ENCODE measurements around the gene RAD51B. TPM values are rescaled to one million over a fixed set of nuclear protein-coding genes. Genes with fewer than 3 reads are reported as not detected.

The RAD51B gene
- total RNA-seq, 1 donor from 2014 or later = 16.7 TPM

DNA sequence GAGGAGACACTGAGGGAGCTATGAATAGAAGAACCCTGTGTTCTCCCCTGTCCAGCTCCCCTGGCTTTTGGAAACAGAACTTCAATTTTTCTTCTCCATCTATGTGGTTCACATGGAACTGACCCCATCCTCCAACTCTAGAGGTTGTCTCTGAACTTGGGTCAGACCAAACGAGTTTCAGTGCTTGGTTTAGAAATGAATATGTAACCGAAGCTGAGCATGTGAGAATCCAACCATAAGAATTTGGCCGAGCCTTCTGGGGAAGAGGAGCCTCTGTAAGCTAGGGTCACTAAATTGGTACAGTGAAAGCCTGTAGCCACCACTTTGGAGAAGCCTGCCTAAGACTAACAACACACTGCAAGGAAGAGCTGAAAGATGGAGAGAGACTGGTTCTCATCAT lies 508.9 kb downstream of the RAD51B start:
- Mint-ChIP-seq H3K27ac (ENCODE audit: unreplicated experiment) (no peak overlapping the region), H3K4me3 (no peak overlapping the region), H3K36me3 (ENCODE audit: low read depth) (no peaks in the 10 kb centered on the region), H3K4me1 (peaks cover 48% of the 10 kb centered on the region), H3K9me3 (peaks cover 3% of the 10 kb centered on the region), H3K27me3 (ENCODE audit: low read depth) (no peaks in the 10 kb centered on the region)
- no peak for DNase-seq (ENCODE audit: low read depth, low spot score)
- TF ChIP-seq, protein P1, sequence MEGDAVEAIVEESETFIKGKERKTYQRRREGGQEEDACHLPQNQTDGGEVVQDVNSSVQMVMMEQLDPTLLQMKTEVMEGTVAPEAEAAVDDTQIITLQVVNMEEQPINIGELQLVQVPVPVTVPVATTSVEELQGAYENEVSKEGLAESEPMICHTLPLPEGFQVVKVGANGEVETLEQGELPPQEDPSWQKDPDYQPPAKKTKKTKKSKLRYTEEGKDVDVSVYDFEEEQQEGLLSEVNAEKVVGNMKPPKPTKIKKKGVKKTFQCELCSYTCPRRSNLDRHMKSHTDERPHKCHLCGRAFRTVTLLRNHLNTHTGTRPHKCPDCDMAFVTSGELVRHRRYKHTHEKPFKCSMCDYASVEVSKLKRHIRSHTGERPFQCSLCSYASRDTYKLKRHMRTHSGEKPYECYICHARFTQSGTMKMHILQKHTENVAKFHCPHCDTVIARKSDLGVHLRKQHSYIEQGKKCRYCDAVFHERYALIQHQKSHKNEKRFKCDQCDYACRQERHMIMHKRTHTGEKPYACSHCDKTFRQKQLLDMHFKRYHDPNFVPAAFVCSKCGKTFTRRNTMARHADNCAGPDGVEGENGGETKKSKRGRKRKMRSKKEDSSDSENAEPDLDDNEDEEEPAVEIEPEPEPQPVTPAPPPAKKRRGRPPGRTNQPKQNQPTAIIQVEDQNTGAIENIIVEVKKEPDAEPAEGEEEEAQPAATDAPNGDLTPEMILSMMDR (conservative IDR thresholded peaks at IDR 0.05) = no peak

DNA sequence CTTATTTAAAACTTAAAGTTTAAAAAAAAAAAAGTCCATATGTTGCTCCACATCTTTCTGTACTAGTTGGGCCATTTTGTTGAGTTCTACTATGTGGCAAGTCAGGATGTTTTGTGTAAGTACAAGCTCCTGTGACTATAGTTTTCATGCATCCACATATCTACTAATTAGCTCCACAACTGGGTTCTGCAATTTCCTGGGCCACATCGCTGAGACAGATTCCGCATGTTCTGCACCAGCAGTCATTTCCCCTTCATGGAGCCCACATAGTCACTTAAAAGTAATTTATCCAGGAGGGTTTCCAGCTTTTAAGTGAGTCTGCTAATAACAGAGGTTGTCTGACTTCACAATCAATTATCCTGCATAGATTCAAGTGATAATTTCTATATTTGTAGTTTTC lies 511.8 kb downstream of the RAD51B start:
- no peak overlapping the region for H3K4me3 Mint-ChIP-seq
- DNase-seq (ENCODE audit: low read depth, low spot score) = no peak
- no peaks in the 10 kb centered on the region for H3K27me3 Mint-ChIP-seq (ENCODE audit: low read depth)
- no peaks in the 10 kb centered on the region for H3K9me3 Mint-ChIP-seq
- peaks cover 52% of the 10 kb centered on the region for H3K4me1 Mint-ChIP-seq
- TF ChIP-seq, protein P1 (conservative IDR thresholded peaks at IDR 0.05) = no peak
- H3K27ac Mint-ChIP-seq (ENCODE audit: unreplicated experiment) = no peak overlapping the region
- no peaks in the 10 kb centered on the region for H3K36me3 Mint-ChIP-seq (ENCODE audit: low read depth)

DNA sequence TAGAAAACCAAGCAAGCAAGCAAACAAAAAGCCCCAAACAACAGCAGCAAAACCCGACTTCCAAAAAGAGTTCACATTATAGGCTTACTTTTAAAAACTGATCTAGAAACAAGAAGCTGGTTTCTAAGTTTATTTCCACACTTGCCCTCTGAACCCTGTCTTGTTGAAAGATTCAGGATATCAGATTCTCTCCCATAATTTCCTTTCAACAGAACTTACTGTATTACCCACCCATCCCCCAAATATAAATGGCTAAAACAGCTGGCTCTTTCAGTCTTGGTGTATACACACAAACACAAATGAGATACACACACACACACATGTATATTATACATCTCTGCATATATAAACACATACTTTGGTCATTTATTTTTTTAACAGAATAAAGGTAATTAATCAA lies 512.4 kb downstream of the RAD51B start:
- no peaks in the 10 kb centered on the region for H3K27me3 Mint-ChIP-seq (ENCODE audit: low read depth)
- H3K4me3 Mint-ChIP-seq = no peak overlapping the region
- no peak overlapping the region for H3K27ac Mint-ChIP-seq (ENCODE audit: unreplicated experiment)
- peaks cover 53% of the 10 kb centered on the region for H3K4me1 Mint-ChIP-seq
- H3K9me3 Mint-ChIP-seq = no peaks in the 10 kb centered on the region
- no peak for DNase-seq (ENCODE audit: low read depth, low spot score)
- no peaks in the 10 kb centered on the region for H3K36me3 Mint-ChIP-seq (ENCODE audit: low read depth)
- TF ChIP-seq, protein P1 (conservative IDR thresholded peaks at IDR 0.05) = no peak

DNA sequence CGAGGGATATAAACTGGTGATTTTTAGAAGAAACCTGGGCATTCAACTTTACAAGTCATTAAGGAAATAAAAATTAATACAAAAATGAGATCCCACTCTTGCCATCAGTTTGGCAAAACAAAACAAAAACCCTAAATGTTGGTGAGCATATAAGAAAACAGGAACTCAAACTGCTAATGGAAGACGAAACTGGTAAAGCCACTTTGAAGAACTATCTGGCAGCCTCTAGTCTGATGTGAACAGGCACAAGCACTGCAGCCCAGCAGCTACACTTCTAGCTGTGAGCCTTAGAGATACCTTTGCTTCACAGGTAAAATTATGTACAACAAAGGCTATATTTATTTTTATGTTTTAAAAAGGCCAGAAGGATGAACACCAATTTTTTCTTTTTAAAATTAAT lies 513.7 kb downstream of the RAD51B start:
- Mint-ChIP-seq H3K9me3 (no peaks in the 10 kb centered on the region), H3K27ac (ENCODE audit: unreplicated experiment) (no peak overlapping the region), H3K4me1 (peaks cover 50% of the 10 kb centered on the region), H3K4me3 (no peak overlapping the region), H3K27me3 (ENCODE audit: low read depth) (no peaks in the 10 kb centered on the region), H3K36me3 (ENCODE audit: low read depth) (no peaks in the 10 kb centered on the region)
- TF ChIP-seq, protein P1 (conservative IDR thresholded peaks at IDR 0.05) = no peak
- no peak for DNase-seq (ENCODE audit: low read depth, low spot score)

DNA sequence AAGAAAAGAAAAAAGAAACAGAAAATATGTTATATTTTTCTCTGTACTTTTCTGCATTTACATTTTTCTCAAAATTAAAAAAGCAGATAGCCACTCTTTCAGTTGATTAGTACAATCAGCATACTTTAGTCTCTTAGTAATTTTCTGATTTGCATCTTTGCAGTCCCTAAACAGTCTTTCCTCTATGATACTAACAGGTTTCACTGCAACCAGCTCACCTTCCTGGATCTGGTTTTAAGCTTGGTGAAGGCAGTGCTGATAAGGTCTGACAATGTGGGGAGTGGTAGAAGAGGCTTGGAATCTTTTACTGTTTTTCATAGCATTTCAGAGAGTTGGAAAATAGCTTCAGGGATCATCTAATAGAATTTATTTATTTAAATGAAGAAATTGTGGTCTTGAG lies 515.7 kb downstream of the RAD51B start:
- Mint-ChIP-seq H3K4me1 (peaks cover 41% of the 10 kb centered on the region), H3K4me3 (no peak overlapping the region), H3K27me3 (ENCODE audit: low read depth) (no peaks in the 10 kb centered on the region), H3K27ac (ENCODE audit: unreplicated experiment) (no peak overlapping the region), H3K9me3 (no peaks in the 10 kb centered on the region), H3K36me3 (ENCODE audit: low read depth) (no peaks in the 10 kb centered on the region)
- no peak for DNase-seq (ENCODE audit: low read depth, low spot score)
- TF ChIP-seq, protein P1 (conservative IDR thresholded peaks at IDR 0.05) = no peak

DNA sequence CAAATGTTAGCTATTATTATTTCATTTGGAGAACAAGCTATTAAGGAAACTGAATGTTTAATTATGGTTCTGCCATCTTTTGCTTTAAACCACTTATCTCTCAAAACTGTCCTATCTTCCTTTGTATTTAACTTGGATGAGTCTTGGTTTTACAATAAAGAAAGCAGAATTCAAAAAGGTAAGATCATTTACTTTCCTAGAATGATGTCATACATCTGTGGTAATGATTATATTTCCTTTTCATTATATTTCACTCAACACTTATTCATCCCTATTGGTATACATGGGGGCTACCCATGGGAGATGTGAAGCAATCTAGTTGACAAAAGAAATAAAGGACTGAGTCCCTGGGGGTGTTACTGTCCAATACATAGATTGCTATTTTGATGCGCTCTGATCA lies 516.6 kb downstream of the RAD51B start:
- TF ChIP-seq, protein P1 (conservative IDR thresholded peaks at IDR 0.05) = no peak
- Mint-ChIP-seq H3K4me1 (peaks cover 37% of the 10 kb centered on the region), H3K27ac (ENCODE audit: unreplicated experiment) (no peak overlapping the region), H3K27me3 (ENCODE audit: low read depth) (no peaks in the 10 kb centered on the region), H3K4me3 (no peak overlapping the region), H3K36me3 (ENCODE audit: low read depth) (no peaks in the 10 kb centered on the region), H3K9me3 (no peaks in the 10 kb centered on the region)
- no peak for DNase-seq (ENCODE audit: low read depth, low spot score)
